Measurements from ENCODE around the gene UBA1. TPM values are rescaled to one million over a fixed set of nuclear protein-coding genes. Genes with fewer than 3 reads are reported as not detected.

Gene UBA1
- total and polyA plus RNA-seq, 2 donors (not counting 3 experiments of a cell fraction or from before 2014, with no cell fraction given), result 237 to 297 TPM

DNA sequence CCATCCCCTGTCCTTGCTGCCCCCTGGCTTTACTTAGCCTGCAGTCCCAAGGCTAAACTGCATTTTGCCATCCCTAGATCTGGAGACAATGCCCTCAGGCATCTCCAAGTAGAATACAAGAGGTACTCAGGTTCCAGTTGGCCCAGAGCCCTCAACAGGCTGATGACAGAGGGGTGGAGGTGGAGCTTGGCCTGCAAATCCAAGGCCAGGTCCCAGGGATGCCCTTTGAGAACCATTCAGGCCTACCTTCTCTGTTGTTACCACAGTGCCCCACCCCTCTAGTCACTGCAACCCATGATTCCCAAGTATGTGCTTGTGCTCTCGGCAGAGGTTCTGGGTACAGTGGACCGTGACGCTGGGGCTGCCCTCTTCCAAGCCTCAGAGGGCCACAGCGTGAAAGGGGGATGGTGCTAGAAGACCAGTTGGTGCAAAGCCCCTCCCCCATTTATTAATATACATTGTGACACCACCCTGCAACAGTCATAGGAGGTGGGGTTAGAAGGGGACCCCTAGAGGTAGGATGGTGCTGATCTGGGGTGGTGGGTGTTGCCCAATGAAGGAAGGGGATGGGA lies 6.4 kb upstream of the UBA1 start:
- Histone ChIP-seq H3K27ac (ENCODE audit: insufficient read depth, low read depth, low read length) (no peak overlapping the region), H3K9me3 (replicated peaks; ENCODE audit: control insufficient read depth, insufficient read depth, low read length) (no peaks in the 10 kb centered on the region), H3K79me2 (ENCODE audit: control insufficient read depth, insufficient read depth, low read length) (peaks cover 9% of the 10 kb centered on the region), H3K9me1 (replicated peaks; ENCODE audit: control insufficient read depth, extremely low read depth, insufficient read depth, low read length) (no peaks in the 10 kb centered on the region), H3K9ac (replicated peaks; ENCODE audit: extremely low read depth, insufficient read depth, low read length) (no peak overlapping the region), H3K4me3 (replicated peaks in 1 of 3; ENCODE audit: insufficient read depth in 1 of 3, low read depth in 1 of 3, low read length in 3 of 3) (no peak overlapping the region), H3K4me1 (ENCODE audit: control insufficient read depth, extremely low read depth, insufficient read depth, low read length) (peaks cover 10% of the 10 kb centered on the region), H3K36me3 (ENCODE audit: control insufficient read depth in 2 of 2, extremely low read depth in 1 of 2, insufficient read depth in 2 of 2, low read length in 2 of 2) (peaks cover 0 to 19% of the 10 kb centered on the region in 2 experiments), H2AFZ (ENCODE audit: low read depth, low read length) (no peak overlapping the region), H3K4me2 (ENCODE audit: insufficient read depth, low read length) (no peak overlapping the region), H3K27me3 (ENCODE audit: control insufficient read depth in 2 of 2, insufficient read depth in 2 of 2, low read length in 2 of 2) (no peaks in the 10 kb centered on the region), H4K20me1 (replicated peaks; ENCODE audit: control insufficient read depth, extremely low read depth, insufficient read depth, low read length) (no peaks in the 10 kb centered on the region)
- DNase-seq (ENCODE audit: low read depth, low spot score) (no peak), FAIRE-seq (no peak)
- BruUV-seq (replicated peaks), result no TSS peak
- intact Hi-C loops (cut with micrococcal nuclease) (no loop called here), dilution Hi-C loops (cut with MboI; ENCODE audit: extremely low pct_ligation_motif_present, low sequenced_read_pairs) (no loop called here)
- no peak for TF ChIP-seq GATA2 (IDR thresholded peaks at IDR 0.05; ENCODE audit: insufficient read depth, insufficient read length, low read depth, low read length)
- CTCF ChIA-PET, result no interaction called here
- POLR2A ChIA-PET, result no interaction called here

DNA sequence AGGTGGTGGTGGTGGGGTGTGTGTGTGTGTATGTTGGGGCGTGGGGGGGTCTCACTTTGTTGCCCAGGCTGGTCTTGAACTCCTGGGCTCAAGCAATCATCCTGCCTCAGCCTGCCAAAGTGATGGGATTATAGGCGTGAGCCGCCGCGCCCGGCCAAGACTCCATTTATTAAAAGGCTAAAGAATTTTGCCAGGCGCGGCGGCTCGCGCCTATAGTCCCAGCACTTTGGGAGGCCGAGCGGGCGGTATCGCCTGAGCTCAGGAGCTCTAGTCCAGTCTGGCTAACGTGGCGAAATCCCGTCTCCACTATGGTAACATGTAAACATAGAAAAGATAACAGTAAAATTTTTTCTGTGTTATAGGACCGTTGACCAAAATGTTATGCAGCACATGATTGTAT lies 3.7 kb upstream of the UBA1 start:
- no peak overlapping the region for H3K4me2 ChIP-seq (ENCODE audit: insufficient read depth, low read length)
- no peak overlapping the region for H3K4me3 ChIP-seq (replicated peaks in 1 of 3; ENCODE audit: insufficient read depth in 1 of 3, low read depth in 1 of 3, low read length in 3 of 3)
- POLR2A ChIA-PET, result no interaction called here
- BruUV-seq (replicated peaks), result no TSS peak
- DNase-seq (ENCODE audit: low read depth, low spot score) (no peak), FAIRE-seq (no peak)
- no peak overlapping the region for H3K9ac ChIP-seq (replicated peaks; ENCODE audit: extremely low read depth, insufficient read depth, low read length)
- H2AFZ ChIP-seq (ENCODE audit: low read depth, low read length), result no peak overlapping the region
- H3K9me1 ChIP-seq (replicated peaks; ENCODE audit: control insufficient read depth, extremely low read depth, insufficient read depth, low read length), result no peaks in the 10 kb centered on the region
- no peaks in the 10 kb centered on the region for H3K27me3 ChIP-seq (ENCODE audit: control insufficient read depth in 2 of 2, insufficient read depth in 2 of 2, low read length in 2 of 2)
- peaks cover 16% of the 10 kb centered on the region for H3K4me1 ChIP-seq (ENCODE audit: control insufficient read depth, extremely low read depth, insufficient read depth, low read length)
- no peaks in the 10 kb centered on the region for H3K9me3 ChIP-seq (replicated peaks; ENCODE audit: control insufficient read depth, insufficient read depth, low read length)
- H3K27ac ChIP-seq (ENCODE audit: insufficient read depth, low read depth, low read length), result no peak overlapping the region
- peaks cover 0 to 14% of the 10 kb centered on the region in 2 experiments for H3K36me3 ChIP-seq (ENCODE audit: control insufficient read depth in 2 of 2, extremely low read depth in 1 of 2, insufficient read depth in 2 of 2, low read length in 2 of 2)
- CTCF ChIA-PET, result interaction anchor here (3.4 kb wide), 1 partner anchor 194 kb away, joined by 17 read pairs; no protein-coding TSS in a partner anchor
- intact Hi-C loops (cut with micrococcal nuclease) (loop anchor here (5.0 kb wide), 1 partner anchor 447 kb away; no protein-coding TSS in a partner anchor), dilution Hi-C loops (cut with MboI; ENCODE audit: extremely low pct_ligation_motif_present, low sequenced_read_pairs) (no loop called here)
- no peaks in the 10 kb centered on the region for H4K20me1 ChIP-seq (replicated peaks; ENCODE audit: control insufficient read depth, extremely low read depth, insufficient read depth, low read length)
- TF ChIP-seq, protein P1, sequence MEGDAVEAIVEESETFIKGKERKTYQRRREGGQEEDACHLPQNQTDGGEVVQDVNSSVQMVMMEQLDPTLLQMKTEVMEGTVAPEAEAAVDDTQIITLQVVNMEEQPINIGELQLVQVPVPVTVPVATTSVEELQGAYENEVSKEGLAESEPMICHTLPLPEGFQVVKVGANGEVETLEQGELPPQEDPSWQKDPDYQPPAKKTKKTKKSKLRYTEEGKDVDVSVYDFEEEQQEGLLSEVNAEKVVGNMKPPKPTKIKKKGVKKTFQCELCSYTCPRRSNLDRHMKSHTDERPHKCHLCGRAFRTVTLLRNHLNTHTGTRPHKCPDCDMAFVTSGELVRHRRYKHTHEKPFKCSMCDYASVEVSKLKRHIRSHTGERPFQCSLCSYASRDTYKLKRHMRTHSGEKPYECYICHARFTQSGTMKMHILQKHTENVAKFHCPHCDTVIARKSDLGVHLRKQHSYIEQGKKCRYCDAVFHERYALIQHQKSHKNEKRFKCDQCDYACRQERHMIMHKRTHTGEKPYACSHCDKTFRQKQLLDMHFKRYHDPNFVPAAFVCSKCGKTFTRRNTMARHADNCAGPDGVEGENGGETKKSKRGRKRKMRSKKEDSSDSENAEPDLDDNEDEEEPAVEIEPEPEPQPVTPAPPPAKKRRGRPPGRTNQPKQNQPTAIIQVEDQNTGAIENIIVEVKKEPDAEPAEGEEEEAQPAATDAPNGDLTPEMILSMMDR (IDR thresholded peaks at IDR 0.05; ENCODE audit: extremely low read depth in 1 of 2, insufficient read depth in 1 of 2, low read depth in 1 of 2, low read length in 2 of 2), result no peak
- TF ChIP-seq EZH2 (IDR thresholded peaks at IDR 0.05; ENCODE audit: borderline replicate concordance, low read depth, low read length, severe bottlenecking), result no peak
- peaks cover 21% of the 10 kb centered on the region for H3K79me2 ChIP-seq (ENCODE audit: control insufficient read depth, insufficient read depth, low read length)

Data from endothelial cell of umbilical vein (primary cell).